ENCODE results near the gene PRTFDC1.

Gene PRTFDC1

GRCh38 chr10:24883176-24883575 is 69.2 kb downstream of the PRTFDC1 start:
- H3K4me3 ChIP-seq (ENCODE audit: low read length), result no peak overlapping the region
- H3K36me3 ChIP-seq (ENCODE audit: control insufficient read depth, low read length), result 0 out of 2 replicates have a peak, but pooled peaks cover 2% of the 10 kb centered on the region
- peaks cover 10% of the 10 kb centered on the region for H3K4me1 ChIP-seq (ENCODE audit: control insufficient read depth, low read length)
- no peak overlapping the region for H3K27ac ChIP-seq (ENCODE audit: low read depth, low read length)
- no peaks in the 10 kb centered on the region for H3K27me3 ChIP-seq (ENCODE audit: control insufficient read depth, low read length)
- H3F3A ChIP-seq (ENCODE audit: control insufficient read depth, insufficient read depth), result no peaks in the 10 kb centered on the region
- no peaks in the 10 kb centered on the region for H3K79me2 ChIP-seq (ENCODE audit: control insufficient read depth, low read length)
- H3K4me2 ChIP-seq (ENCODE audit: low read length), result no peak overlapping the region
- no peaks in the 10 kb centered on the region for H3K9me3 ChIP-seq (ENCODE audit: control insufficient read depth, insufficient read depth, low read length)
- no peaks in the 10 kb centered on the region for H4K20me1 ChIP-seq (ENCODE audit: control insufficient read depth, insufficient read depth, low read depth, low read length)
- no peak for TF ChIP-seq CTCF (IDR thresholded peaks at IDR 0.05; ENCODE audit: low read depth, low read length, poor library complexity, severe bottlenecking)
- TF ChIP-seq EZH2phosphoT487 (IDR thresholded peaks at IDR 0.05; ENCODE audit: borderline replicate concordance, low read length), result no peak
- no peaks in the 10 kb centered on the region for H3K9me2 ChIP-seq (replicated peaks; ENCODE audit: control insufficient read depth, low read length)

GRCh38 chr10:24882047-24882698 is 70.2 kb downstream of the PRTFDC1 start:
- H3K36me3 ChIP-seq (ENCODE audit: control insufficient read depth, low read length), result no peaks in the 10 kb centered on the region
- H3F3A ChIP-seq (ENCODE audit: control insufficient read depth, insufficient read depth), result no peaks in the 10 kb centered on the region
- no peak overlapping the region for H3K4me2 ChIP-seq (ENCODE audit: low read length)
- no peaks in the 10 kb centered on the region for H3K79me2 ChIP-seq (ENCODE audit: control insufficient read depth, low read length)
- TF ChIP-seq CTCF (IDR thresholded peaks at IDR 0.05; ENCODE audit: low read depth, low read length, poor library complexity, severe bottlenecking) (no peak), EZH2phosphoT487 (IDR thresholded peaks at IDR 0.05; ENCODE audit: borderline replicate concordance, low read length) (no peak)
- no peaks in the 10 kb centered on the region for H3K27me3 ChIP-seq (ENCODE audit: control insufficient read depth, low read length)
- no peaks in the 10 kb centered on the region for H4K20me1 ChIP-seq (ENCODE audit: control insufficient read depth, insufficient read depth, low read depth, low read length)
- H3K4me1 ChIP-seq (ENCODE audit: control insufficient read depth, low read length), result peaks cover under 1% of the 10 kb centered on the region
- no peak overlapping the region for H3K4me3 ChIP-seq (ENCODE audit: low read length)
- H3K9me2 ChIP-seq (replicated peaks; ENCODE audit: control insufficient read depth, low read length), result no peaks in the 10 kb centered on the region
- H3K27ac ChIP-seq (ENCODE audit: low read depth, low read length), result no peak overlapping the region
- H3K9me3 ChIP-seq (ENCODE audit: control insufficient read depth, insufficient read depth, low read length), result no peaks in the 10 kb centered on the region

- no peaks in the 10 kb centered on the region for H3K79me2 ChIP-seq (ENCODE audit: control insufficient read depth, low read length)
- TF ChIP-seq CTCF (IDR thresholded peaks at IDR 0.05; ENCODE audit: low read depth, low read length, poor library complexity, severe bottlenecking), result no peak
- no peak for TF ChIP-seq EZH2phosphoT487 (IDR thresholded peaks at IDR 0.05; ENCODE audit: borderline replicate concordance, low read length)
- no peak overlapping the region for H3K4me2 ChIP-seq (ENCODE audit: low read length)
Measured at GRCh38 chr10:24879861-24880260, 72.5 kb downstream of the PRTFDC1 start.

More at GRCh38 chr10:24879861-24880260, 72.5 kb downstream of the PRTFDC1 start:
- no peaks in the 10 kb centered on the region for H3K9me2 ChIP-seq (replicated peaks; ENCODE audit: control insufficient read depth, low read length)
- no peaks in the 10 kb centered on the region for H3K36me3 ChIP-seq (ENCODE audit: control insufficient read depth, low read length)
- no peaks in the 10 kb centered on the region for H3K27me3 ChIP-seq (ENCODE audit: control insufficient read depth, low read length)
- no peaks in the 10 kb centered on the region for H4K20me1 ChIP-seq (ENCODE audit: control insufficient read depth, insufficient read depth, low read depth, low read length)
- H3K4me3 ChIP-seq (ENCODE audit: low read length), result no peak overlapping the region
- H3K4me1 ChIP-seq (ENCODE audit: control insufficient read depth, low read length), result no peaks in the 10 kb centered on the region; the same call in 1 of the 2 replicates
- H3F3A ChIP-seq (ENCODE audit: control insufficient read depth, insufficient read depth), result no peaks in the 10 kb centered on the region
- H3K27ac ChIP-seq (ENCODE audit: low read depth, low read length), result no peak overlapping the region
- H3K9me3 ChIP-seq (ENCODE audit: control insufficient read depth, insufficient read depth, low read length), result peaks cover 2% of the 10 kb centered on the region; the same call in 1 of the 2 replicates

Data from DOHH2 (cell line).